NCI-H187 treated with DMSO at 0.1 percent for 48 hours (cell line): ENCODE data around the gene FBLN1.

ENCODE experiments used
- DNase-seq: peaks from one replicate; lab custom pipeline; 2025; lab: John Stamatoyannopoulos, UW

The FBLN1 gene

DNA sequence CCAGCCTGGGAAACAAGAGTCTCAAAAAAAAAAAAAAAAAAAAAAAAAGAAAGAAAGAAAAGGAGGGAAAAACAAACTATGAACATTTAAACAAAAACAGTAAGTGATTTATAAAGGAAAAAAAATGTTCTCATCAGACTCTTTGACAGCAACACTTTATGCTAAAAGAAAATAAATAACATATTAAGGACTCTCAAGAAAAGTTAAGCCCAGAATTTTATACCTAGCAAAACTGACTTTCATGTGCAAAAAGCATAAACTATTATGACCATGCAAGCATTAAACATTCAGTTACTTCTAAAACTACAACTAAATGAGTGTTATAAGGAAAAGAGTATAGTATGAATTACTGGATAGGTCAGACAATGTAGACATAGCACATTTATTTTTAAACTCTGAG is 68.4 kb downstream of the FBLN1 start:
- no peak for DNase-seq

DNA sequence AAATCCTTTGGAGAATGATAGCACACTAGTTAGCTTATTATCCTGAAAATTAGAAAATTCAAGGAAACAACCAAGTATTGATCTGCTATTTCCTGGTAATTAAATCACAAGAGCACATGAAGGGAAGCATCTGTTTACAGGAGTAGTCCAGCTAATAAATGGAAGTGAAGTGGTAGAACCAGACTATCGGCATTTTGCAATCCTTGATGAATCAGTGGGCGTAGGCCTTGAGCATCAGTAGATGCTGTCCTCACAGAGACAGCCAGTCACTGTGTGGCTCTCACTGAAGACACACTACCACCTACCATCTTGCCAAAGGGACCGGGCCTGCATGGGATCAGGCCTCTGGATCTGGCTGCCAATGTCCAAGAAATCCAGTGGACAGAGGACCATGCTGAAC is 69.8 kb downstream of the FBLN1 start:
- DNase-seq: no peak

DNA sequence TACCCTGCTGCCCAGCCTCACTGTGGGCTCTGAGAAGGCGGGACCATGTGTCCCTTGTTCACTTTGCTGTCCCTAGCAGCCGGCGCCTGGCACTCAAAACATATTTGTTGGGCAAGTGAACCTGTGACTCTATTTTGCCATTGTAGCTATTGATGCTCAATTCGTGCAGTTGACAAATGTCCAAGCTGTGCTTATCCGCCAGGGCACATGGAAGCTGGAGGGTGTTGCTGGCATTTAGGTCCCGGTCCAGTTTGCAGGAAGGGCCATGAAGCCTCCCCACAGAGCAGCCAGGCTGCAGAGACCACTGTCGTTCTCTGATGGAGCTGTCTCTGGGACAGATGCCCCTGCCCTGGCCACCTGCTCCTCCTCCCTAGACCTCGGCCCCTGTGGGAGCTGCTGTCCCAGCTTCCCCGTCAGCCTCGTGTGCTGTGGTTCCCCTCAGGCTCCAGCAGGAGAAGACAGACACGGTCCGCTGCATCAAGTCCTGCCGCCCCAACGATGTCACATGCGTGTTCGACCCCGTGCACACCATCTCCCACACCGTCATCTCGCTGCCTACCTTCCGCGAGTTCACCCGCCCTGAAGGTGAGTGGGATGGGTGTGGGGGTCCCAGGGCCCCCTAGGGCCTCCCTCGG is 71.5 kb downstream of the FBLN1 start:
- no peak for DNase-seq

DNA sequence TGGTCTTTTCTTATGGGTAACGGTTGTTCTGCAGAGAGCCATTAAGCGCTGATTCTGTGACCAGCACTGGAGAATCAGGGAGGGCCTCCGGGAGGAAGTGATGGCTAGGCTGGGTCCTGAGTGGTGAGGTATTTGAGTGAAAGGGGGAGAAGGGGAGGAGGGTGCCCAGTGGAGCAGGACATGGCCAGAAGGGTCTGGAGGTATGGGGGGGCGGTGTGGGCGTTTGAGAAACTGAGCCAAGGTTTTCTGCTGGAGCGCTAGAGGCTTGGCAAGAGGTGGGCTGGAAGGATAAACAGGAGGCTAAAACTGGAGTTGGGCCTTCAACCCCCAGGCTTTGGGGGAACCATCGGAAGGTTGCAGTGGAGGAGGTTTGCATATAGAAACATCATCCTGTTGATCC is 72.5 kb downstream of the FBLN1 start:
- DNase-seq: no peak

DNA sequence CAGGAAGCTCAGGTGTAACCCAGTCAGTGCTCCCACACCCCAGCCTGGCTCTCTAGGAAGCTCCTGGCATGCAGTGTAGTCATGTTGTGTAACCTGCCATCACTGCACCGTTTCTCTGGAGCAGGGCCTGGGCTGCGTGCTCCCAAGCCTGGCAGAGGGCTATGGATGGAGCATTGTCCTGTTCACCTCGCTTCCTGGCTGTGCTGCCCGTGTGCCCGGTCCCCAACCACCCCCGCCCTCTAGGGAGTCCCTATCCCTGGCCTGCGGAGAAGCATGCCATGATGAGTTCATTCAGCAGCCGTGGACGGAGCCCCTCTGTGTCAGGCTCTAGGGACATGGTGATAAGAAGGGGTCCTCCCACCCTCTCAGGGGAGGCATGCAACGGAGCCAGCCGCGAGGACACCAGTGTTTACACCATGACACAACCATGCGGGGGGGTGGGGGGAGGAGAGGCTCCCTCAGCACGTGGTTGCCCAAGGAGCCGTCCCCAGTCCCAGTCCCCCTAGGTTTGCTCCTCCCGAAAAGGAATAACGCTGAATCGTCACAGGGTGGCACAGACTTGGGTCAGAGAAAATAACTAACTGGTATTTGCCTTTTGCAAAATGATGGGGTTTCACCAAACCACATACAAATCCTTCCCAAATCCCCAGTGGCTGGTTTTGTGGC is 73.1 kb downstream of the FBLN1 start:
- DNase-seq: no peak

DNA sequence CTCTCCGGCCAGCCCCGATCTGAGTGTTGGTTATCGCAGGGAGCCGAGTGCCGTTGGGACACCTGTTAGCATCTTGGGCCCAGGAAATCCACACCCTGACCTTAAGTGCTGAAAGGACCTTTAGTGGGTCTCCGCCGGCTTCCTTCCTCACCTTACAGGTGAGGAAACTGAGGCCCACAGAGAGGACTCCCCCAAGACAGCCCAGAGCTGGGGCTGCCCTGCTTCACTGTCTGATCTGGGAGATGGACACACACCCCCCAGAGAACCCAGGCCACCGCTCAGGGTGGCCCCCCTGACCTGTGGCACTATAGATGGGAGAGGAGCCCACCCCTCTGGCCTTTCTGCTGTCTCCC is 73.6 kb downstream of the FBLN1 start:
- no peak for DNase-seq

DNA sequence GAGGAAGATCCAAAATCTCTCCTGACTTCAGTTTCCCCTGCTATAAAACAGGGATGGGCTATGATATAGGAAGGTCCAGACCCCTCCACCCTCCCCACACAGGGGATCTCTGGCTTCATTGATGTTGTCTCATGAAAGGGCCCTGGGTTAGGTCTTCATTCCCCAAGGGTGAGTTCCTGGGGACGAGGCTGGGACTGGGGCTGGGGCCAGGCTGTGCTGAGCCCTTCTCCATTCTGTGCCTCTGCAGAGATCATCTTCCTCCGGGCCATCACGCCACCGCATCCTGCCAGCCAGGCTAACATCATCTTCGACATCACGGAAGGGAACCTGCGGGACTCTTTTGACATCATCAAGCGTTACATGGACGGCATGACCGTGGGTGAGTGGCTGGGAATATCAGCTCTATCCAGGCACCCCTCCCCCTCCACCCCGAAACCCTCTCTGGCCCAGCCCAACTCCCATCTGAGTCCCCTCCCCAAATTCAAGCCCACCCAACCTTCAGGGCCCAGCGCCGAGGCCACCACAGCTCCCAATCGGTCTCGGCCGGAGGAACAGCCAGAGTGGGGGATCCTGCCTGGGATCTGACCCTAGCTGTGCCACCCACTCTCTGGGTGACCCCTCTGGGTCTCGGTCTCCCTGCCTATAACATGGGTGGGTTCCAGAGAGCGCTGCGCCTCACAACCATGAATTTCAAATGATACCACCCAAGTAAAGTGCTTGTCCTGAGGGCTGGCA is 74.2 kb downstream of the FBLN1 start:
- no peak for DNase-seq

DNA sequence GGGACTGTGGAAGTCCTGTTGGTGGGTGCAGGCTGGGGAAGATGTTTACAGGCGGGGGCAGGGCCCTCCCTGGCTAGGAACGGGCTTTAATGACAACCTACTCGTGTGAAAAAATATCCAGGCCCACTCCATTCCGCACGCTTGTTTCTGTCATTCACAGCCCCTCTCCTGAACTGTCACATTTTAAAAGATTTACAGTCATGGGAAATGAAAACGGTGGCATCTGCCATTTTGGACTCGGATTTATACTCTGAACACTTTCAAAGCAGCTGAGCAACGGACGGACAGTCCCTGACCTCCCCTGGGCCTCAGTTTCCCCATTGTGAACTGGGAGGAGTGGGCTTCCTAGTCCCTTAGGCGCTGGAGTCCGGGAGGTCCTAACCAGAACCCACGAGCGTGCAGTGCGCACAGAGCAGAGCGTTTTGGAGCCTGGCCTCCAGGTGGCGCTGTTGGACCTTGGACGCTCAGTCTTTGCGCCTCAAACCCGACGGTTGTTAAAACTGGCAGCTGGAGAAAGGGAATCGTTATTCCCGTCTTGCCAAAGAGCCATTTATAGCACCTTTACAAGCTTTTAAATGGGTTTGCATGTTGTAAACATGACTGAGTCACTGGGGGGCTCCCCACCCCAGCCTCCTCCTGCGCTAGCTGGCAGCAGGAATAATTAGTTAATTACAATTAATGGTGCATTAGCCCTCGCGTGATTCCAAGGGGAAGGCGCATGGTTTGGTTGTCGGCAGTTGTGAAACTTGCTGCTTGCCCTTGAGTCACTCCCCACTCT is 75.3 kb downstream of the FBLN1 start:
- no peak for DNase-seq

DNA sequence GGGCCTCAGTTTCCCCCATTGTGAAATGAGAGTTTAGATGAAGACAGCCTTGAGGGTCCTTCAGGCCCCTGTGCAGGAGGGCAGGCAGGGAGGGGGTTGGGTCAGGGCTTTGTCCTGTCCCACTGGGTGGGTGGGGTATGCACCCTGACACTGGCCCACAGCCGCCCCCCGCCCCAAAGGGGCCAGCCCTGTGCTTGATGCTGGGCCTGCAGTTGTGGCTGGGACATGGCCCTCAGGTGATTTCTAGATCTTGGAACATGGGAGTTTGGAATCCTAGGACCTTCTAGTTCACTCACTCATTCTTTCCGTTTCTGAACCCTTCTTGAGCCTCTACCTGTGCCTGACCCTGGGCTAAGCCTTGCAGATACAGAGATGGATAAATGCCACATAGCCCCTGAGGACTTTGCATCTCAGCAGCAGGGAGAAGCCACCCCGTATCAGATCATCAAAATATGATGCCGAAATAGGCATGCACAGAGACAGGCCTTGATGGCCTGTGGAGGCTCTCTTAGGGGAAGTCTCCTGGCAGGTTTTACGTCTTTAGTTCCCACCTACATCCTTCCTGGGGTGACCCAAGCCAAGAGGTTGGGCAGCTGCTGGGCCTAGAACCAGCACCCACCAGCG is 76.0 kb downstream of the FBLN1 start:
- no peak for DNase-seq

DNA sequence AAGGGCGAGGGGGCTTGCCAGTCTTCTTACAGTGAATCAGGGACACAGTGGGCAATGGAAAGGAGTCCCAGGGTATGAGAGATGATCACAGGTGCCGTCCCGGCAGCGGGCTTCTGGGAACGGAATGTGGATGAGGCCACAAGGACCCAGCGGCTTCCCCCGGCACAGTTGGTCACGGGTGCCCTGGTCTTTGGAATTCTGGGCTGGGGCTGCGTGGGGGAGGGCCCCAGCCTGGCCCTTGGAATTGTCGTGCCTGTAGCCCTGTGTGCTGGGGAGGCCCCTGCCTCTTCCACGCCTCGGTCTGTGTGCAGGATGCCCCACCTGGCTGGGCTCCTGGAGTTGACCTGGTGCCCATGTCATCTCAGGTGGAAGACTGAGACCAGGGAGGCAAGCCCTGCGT is 76.6 kb downstream of the FBLN1 start:
- DNase-seq: no peak

DNA sequence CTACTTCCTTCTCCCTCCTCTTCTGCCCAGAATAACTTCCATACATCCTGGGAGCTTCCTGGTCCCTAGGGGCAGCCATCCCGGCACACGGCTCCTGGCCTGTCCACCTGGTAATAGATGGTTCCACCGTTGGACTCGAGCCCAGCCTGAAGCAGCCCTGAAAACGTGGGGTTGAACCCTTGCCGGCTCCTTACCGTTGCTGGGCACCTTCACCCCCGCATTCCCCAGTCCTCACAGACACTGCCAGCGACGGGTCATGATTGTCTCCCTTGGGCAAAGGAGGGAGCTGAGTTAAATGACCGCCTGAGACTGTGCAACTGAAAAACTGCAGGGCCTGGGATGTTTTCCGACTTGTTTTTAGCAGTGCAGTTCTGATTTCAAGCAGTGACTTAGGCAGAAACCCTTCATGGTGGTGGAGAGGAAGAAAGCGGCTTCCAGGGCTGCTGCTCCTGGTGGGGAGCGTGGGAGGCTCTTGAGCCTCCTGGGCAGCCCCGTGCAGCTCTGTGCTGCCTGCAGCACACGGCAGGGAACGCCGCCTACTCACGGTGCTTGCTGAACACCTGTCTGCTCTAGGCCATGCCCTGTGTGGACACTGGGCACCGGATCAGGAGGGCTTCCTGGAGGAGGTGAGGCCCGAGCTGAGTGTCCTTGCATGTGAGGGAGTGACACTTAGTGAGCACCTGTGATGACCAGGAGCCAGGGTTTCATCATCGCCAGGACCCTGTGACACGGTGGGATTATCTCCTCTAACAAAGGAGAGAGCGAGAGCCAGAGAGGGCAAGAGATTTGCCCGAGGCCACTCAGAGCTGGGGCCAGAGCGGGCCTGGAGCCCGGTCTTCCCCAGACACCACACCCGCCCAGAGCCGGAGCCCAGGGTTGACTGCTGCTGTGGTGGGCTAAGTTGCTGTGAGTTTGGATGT is 77.4 kb downstream of the FBLN1 start:
- no peak for DNase-seq

DNA sequence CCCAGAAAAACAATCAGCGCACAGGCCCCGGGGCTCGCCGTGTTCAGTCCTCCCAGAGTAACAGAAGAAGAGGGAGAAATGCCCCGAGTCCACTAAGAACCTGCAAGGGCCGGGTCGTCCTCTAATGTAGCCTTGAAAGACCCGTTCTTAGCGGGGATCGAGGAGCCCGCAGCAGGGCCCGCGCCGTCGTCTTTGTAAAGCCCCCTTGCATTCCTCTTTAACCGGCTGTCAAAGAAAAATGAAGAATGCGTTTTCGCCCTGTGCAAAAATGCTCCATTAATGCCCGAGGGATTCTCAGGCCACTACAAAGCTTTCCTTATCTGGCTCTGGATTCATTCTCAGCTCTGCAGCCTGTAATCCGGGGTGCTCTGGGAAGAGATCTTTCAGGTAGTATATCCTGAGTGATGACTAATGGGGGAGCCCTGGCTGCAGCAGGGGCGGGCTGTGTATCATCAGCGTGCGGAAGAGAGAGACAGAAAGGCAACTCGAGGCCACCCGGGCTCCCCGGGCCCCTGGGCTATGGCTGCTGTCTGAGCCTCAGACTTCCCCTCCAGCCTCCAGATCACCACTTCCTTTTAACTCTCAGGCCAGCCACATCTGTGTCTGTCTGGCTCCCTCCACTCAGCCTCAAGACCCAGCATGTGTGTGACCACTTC is 78.2 kb downstream of the FBLN1 start:
- no peak for DNase-seq

DNA sequence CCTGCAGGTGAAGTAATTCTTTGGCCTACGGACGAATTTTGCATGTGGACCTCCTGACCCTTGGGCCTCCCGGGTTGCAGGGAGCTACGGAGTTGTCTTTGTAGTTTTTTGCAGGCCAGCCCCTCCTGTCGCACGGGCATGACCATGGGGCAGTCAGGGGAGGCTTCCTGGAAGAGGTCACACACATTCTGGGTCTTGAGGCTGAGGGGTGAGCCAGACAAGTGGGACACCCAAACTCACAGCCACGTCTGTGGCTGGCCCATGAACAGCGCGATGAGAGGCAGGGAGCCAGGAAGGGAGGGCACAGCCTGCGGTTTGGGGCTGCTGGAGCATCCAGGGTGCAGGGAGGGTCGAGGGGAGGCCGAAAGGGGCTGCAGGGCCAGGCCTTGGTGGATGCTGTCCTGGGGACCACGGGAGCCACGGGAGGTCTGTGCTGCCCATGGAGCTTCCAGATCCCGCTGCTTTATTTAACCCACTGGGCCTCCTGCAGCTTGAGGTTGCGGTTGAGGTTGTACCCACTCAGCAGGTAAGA is 78.9 kb downstream of the FBLN1 start:
- DNase-seq: no peak

DNA sequence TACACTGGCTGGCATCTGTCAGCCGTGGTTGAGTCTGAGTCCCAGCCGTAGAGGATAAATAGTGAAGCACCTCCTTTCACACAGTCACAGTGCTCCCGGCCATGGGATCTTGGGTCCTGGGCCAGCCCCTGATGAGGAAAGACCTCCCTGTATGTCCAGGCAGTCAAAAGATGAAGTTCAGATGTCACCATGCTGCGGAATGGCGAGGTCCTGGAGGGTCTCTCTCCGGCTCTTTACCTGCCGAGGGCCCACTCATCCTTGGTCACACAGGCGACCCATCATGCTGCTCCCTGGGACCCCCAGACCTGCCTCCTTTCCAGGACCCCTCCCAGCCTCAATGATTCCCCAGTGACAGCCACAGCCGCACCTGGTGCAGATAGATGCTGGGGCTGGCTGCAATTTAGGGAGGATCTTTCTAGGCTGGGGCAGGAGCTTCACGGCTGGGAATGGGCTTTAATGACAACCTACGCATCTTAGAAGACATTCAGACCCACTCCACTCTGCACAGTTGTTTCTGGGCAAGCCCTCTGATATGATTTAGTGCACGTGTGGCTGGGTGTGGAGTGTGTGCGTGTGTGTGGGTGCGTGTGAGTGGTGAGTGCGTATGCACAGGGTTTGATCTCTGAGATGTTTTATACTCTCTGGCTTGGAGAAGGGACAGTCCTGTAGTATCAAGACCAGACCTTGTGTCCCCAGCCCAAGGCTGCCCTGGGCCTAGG is 79.7 kb downstream of the FBLN1 start:
- no peak for DNase-seq

DNA sequence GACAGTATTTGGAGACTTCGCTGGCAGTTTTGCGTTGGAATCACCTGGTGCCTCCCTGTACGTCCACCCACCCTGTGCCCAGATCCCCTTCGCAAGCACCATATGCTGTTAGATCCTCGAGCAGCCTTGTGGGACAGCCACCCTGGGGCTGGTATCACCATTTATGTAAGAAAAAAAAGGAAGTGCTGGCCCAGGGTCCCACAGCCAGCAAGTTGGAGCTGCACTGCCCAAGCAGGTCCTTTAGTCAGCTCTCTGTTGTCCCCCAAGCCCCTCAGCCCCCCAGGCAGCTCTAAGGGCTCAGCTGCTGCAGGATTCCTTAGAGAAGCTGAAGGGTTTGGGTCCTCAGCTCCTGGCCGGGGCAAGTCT is 80.3 kb downstream of the FBLN1 start:
- DNase-seq: no peak

DNA sequence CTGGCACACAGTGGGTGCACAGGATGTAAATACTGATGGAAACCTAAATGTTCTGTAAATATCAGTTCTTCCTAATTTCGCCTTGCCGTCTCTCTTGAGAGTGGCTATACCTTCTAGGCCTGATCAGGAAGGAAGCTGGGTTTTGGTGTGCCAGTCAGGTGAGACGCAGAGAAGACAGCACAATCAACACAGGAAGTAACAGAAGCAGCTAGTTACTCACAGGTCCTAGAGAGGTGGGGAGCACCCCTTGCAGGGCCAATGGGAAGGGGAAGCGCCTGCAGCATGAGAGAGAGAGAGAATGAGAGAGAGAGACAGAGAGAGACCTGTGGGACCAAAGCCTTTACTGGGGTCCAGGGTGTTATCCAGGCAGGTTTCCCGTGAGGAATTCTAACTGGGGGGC is 80.8 kb downstream of the FBLN1 start:
- DNase-seq: no peak

DNA sequence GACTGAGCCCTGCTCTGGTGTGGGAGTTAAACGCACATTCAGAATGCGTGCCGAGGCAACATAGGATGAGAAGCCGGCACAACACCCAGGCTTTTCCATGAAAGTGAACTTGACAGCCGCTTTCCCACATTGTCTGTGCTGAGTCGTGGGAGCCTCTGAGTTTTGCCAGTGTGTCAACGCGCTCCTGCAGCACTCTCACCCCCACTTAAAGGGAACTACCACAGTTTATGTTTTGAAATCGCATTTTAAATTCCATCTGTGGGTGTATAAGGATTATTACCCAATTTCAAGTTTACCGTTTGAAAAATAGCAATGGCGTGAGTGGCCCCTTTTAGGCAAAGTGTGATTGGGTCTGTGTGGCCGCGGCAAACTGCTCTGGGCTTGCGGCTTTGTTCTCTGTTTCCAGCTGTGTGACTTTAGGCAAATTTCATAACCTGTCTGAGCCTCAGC is 81.5 kb downstream of the FBLN1 start:
- no peak for DNase-seq

DNA sequence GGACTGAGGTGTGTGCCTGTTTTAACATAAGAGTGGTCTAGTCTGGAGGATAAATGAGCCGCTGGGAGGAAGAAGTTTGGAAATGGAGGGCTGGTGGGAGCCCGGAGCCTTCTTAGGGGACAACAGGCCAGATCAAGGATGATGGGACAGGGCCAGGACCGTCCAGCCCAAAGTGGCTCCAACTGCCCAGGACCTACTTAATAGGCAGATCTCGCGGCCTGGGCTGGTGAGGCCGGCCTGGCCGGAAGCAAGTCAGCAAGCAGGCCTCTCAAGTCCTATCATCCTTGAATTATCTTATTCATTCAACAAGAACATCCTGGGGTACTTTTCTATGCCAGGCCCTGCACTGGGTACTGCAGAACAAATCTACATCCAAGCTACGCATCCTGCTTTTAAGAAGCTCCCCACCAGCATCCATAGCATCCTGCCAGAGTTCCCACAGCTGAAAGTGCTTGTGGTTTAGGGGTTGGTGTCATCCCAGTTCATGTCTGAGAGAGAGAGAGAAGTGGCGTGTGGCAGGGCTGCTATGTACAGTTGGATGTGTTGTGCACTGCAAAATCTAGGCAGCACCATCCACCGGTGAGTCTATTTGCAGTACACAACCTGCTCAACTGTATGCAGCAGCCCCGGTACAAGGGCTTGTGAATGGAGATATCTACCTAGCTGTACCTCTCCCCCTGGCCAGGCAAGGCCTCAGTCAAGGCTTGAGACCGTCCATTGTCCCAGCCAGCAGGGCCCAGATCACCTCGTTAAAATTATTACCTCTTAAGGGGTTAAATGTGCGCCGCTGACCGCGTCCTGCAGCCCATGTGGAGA is 82.1 kb downstream of the FBLN1 start:
- no peak for DNase-seq

DNA sequence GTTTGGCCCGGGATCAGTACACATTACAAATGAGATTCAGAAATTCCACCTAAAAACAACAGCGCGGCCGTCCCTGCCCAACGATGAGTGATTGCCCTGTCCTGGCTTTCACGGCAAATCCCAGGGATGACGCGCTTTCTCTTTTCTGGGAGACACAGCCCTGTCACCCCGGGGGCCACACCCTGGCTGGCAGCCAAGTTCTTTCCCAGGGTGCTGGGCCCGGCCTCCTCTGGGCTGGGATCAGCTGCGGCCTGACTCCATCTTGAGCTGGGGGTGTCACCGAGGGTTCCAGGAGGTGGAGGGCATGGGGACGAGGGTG is 82.7 kb downstream of the FBLN1 start:
- no peak for DNase-seq
